ENCODE data around the gene ETS1.

ETS1 gene

DNA sequence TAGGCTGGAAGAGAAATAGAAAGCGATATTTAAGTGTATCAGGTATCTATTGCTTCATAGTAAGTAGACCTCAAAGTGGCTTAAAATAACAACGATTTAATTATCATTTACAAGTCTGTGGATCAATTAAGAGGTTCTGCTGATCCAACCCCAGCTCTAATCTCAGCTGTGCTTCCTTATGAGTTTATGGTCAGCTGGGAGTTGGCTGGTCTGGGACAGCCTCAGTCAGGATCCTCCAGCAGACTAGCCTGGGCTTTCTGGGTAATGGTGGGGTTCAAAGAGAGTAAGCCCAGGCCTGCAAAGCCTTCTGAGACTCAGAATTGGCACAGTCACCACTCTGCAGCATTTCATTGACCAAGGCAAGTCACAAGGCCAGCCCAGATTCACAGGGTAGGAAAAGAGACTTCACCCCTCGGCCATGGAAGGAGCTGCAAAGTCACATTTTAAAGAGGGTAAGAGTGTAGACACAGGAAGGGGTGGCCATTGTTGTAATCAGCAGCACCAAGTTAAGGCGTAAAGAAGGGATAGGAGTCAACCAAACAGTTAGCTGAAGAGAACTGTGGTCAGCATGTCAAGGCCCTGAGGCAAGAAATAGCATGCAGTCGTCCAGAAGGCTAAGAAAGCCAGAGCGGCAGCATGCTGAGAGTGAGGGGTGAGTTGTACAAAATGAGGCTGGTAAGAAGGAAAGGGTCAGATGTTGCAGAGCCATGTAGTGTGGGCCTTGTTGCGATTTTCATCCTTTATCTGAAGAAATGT lies 168.2 kb downstream of the ETS1 start:
- H3K4me1 ChIP-seq = peaks cover 18% of the 10 kb centered on the region
- no peak overlapping the region for H3K9ac ChIP-seq
- H3K27me3 ChIP-seq = no peaks in the 10 kb centered on the region
- no peaks in the 10 kb centered on the region for H3K9me3 ChIP-seq
- no peak for TF ChIP-seq Cebpa-rat (IDR thresholded peaks at IDR 0.05)
- H3K4me2 ChIP-seq = no peak overlapping the region
- no peaks in the 10 kb centered on the region for H3K36me3 ChIP-seq
- H3K4me3 ChIP-seq = no peak overlapping the region
- H3K27ac ChIP-seq = no peak overlapping the region
- H4K20me1 ChIP-seq = no peaks in the 10 kb centered on the region

DNA sequence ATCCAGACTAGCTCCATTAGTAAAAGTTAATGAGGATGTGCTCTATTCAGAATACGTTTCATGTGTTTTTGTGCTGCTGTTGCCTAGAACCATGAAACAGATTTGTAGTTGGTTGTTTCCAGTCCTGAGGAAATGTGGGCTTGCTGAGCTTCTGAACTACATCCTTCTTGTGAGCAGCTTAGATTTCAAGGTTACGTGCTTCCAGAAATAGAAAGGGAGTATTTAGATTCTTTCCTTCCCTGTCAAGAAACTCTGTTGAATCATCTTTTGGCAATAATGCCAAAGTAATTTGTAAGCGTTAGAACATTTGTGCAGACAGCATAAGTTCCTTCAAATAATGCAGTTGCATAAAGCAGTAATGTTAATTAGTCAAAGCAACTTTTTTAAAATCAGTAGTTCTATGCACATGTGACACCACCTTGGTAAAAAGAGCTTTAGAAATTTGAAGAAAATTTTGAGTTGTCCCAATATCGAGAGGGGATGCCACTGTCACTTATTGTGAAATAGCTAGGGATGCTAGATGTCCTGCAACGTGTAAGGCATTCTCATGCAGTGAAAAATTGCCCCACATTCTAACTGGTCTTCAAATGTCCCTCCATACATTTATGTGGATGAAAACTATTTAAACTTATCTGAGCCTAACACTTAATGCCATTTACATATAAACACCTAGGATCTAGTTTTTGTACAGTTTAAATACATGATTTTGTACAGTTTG lies 169.6 kb downstream of the ETS1 start:
- H3K4me3 ChIP-seq = no peak overlapping the region
- H3K9me3 ChIP-seq = no peaks in the 10 kb centered on the region
- H3K4me1 ChIP-seq = peaks cover 12% of the 10 kb centered on the region
- no peaks in the 10 kb centered on the region for H3K27me3 ChIP-seq
- H3K4me2 ChIP-seq = no peak overlapping the region
- no peak overlapping the region for H3K9ac ChIP-seq
- TF ChIP-seq Cebpa-rat (IDR thresholded peaks at IDR 0.05) = no peak
- H4K20me1 ChIP-seq = no peaks in the 10 kb centered on the region
- H3K27ac ChIP-seq = no peak overlapping the region
- no peaks in the 10 kb centered on the region for H3K36me3 ChIP-seq

DNA sequence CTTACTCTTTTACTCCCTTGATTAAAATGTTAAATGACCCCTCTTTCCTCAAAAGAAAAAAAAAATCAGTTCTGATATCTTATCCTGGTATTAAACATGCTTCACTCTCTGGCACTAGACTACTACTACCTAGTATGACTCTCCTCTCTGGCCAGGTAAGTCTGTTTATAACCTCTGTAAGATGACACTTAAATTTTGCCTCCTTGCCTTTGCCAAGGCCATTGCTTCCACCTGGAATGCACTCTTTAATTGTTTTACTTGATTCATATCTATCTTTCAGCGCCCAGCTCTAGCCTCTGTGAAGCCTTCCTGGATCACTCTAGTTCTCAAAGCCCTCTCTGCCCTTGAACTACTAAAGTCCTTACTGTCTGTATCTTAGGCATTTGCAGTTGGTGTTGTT lies 170.4 kb downstream of the ETS1 start:
- no peak overlapping the region for H3K27ac ChIP-seq
- no peaks in the 10 kb centered on the region for H3K9me3 ChIP-seq
- H3K4me1 ChIP-seq = peaks cover 10% of the 10 kb centered on the region
- no peak overlapping the region for H3K4me2 ChIP-seq
- no peak overlapping the region for H3K9ac ChIP-seq
- H3K4me3 ChIP-seq = no peak overlapping the region
- no peaks in the 10 kb centered on the region for H3K36me3 ChIP-seq
- no peaks in the 10 kb centered on the region for H3K27me3 ChIP-seq
- H4K20me1 ChIP-seq = no peaks in the 10 kb centered on the region
- TF ChIP-seq Cebpa-rat (IDR thresholded peaks at IDR 0.05) = no peak

DNA sequence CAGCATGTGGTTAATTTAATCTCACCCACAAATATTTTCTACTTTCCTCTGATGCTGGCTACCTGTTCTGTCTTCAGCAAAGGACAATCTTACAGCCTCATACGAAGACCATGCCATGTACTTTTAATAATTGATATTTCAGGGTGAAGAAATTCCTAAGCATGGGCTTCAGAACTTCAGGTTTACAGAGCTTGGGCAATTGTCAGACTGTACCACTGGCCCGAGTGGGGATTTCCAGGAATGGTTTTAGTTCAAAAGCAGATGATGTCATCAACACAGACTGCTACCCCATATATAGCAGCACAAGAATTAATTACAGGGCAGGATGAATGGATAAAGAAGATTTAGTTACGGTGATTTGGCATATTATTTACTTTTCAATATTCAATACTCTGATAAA lies 171.8 kb downstream of the ETS1 start:
- no peak overlapping the region for H3K4me2 ChIP-seq
- H3K4me3 ChIP-seq = no peak overlapping the region
- no peaks in the 10 kb centered on the region for H3K9me3 ChIP-seq
- H3K4me1 ChIP-seq = peaks cover 13% of the 10 kb centered on the region
- TF ChIP-seq Cebpa-rat (IDR thresholded peaks at IDR 0.05) = no peak
- no peaks in the 10 kb centered on the region for H3K36me3 ChIP-seq
- H3K27ac ChIP-seq = no peak overlapping the region
- no peaks in the 10 kb centered on the region for H3K27me3 ChIP-seq
- H3K9ac ChIP-seq = no peak overlapping the region
- no peaks in the 10 kb centered on the region for H4K20me1 ChIP-seq

DNA sequence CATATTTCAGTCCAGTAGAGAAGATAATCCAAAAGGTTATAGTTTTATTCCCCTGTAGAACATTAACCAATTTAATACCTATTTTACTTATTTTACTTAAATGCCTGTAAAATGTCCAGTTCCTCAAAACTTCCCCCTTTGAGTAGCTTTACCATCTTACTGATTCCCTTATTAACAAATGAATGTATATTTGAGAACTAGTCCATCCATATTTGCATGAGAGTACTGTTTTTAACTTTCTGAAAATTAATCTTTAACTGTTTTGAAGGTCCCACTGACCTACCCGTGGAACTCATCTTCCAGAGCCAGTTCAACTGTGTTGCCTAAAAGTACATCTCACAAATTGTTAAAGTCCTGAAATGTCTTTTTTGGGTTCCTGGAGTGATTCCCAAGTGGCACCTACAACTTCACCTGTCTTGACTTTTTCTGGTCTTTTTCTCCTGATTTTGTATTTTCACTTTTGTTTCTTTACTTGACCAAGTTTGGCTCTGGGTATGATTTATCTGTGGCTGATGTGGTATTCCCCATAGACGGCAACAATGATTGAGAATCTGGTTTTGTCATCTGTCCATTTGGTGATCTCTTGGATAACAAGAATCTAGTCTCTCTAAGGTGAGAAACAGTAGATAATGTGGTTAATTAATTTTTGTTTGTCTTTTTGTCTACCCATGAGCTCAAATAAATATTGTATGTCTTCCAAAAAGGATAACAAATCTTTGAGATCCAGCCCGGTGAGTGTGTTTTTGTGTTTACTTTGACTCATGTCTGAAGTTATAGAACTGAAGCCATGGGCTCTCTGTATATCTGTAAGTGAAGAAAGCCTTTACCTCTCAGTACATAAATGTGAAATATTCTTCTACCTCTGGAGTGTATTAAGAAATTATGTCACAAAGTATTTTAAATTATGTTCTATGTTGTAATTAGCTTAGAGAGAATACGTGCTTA lies 174.2 kb downstream of the ETS1 start:
- H3K4me3 ChIP-seq = no peak overlapping the region
- no peaks in the 10 kb centered on the region for H3K27me3 ChIP-seq
- peaks cover 13% of the 10 kb centered on the region for H3K4me1 ChIP-seq
- no peak for TF ChIP-seq Cebpa-rat (IDR thresholded peaks at IDR 0.05)
- no peak overlapping the region for H3K27ac ChIP-seq
- no peaks in the 10 kb centered on the region for H3K36me3 ChIP-seq
- H3K9ac ChIP-seq = no peak overlapping the region
- H4K20me1 ChIP-seq = no peaks in the 10 kb centered on the region
- no peaks in the 10 kb centered on the region for H3K9me3 ChIP-seq
- H3K4me2 ChIP-seq = no peak overlapping the region

DNA sequence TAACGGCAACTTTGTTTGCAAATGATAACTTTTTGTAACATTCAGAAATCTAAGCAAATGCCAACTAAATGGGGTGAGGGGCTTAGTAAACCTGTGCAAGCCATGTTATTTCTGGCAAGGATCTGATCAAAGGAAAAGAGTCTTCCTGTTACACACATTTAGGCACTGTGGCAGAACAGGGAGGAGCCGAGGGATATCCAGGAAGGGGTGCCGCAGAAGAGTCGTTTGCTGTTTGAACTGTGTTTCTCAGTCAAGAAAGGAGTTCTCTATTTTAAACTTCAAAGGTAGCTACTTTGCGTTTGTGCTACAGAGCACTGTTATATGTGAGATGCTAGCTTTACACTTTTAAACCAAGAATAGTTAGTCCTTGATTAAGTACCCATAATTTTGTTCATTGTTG lies 175.5 kb downstream of the ETS1 start:
- Histone ChIP-seq H3K36me3 (no peaks in the 10 kb centered on the region), H3K27me3 (no peaks in the 10 kb centered on the region), H3K9ac (no peak overlapping the region), H4K20me1 (no peaks in the 10 kb centered on the region), H3K4me1 (peaks cover 13% of the 10 kb centered on the region), H3K9me3 (no peaks in the 10 kb centered on the region), H3K27ac (no peak overlapping the region), H3K4me2 (peak overlapping the region; percentile 51), H3K4me3 (no peak overlapping the region)
- no peak for TF ChIP-seq Cebpa-rat (IDR thresholded peaks at IDR 0.05)

DNA sequence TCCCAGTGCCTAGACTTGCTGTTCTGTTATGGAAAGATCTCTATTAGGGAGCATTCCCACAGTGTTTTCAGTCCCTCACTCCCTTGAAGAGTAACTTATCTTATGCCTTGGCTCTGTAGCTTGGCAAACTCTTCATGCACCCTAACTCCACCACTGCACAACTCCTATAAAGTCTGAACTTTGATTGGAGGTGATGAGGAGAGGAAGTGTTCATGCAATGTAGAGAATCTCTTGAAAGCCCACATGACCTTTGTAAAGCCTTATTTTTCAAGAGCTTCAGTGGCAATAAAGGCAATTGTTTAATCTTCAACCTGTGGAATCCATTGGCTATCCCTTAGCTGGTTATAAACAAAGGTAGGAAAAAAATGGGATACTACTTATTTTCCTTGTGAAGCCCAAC lies 176.2 kb downstream of the ETS1 start:
- Histone ChIP-seq H3K4me1 (peaks cover 13% of the 10 kb centered on the region), H3K27ac (no peak overlapping the region)

DNA sequence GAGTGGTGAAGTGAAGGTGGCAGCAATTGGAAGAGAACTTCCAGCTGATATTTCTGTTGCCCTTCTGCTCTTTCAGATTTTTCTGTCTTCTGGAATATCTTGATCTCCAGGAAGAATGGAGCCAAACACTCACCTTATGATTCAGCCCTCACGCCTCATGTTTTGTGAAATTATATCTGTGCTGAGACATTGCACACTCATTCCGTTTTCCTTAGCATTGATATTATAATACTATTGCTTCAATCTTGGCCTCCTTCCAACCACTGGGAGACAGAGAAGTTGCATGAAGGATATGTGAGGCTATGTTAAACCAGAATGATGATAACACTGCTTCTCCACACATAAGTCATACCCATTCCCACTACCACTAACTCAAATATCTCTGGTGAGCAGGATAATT lies 177.9 kb downstream of the ETS1 start:
- peaks cover 13% of the 10 kb centered on the region for H3K4me1 ChIP-seq
- no peaks in the 10 kb centered on the region for H4K20me1 ChIP-seq
- no peaks in the 10 kb centered on the region for H3K36me3 ChIP-seq
- no peak overlapping the region for H3K4me3 ChIP-seq
- H3K27ac ChIP-seq = no peak overlapping the region
- no peak overlapping the region for H3K9ac ChIP-seq
- no peaks in the 10 kb centered on the region for H3K9me3 ChIP-seq
- no peak overlapping the region for H3K4me2 ChIP-seq
- no peak for TF ChIP-seq Cebpa-rat (IDR thresholded peaks at IDR 0.05)
- H3K27me3 ChIP-seq = no peaks in the 10 kb centered on the region

More for the DNA sequence above, 176.2 kb downstream of the ETS1 start:
- Histone ChIP-seq H3K27me3 (no peaks in the 10 kb centered on the region), H4K20me1 (no peaks in the 10 kb centered on the region), H3K9me3 (no peaks in the 10 kb centered on the region), H3K36me3 (no peaks in the 10 kb centered on the region), H3K9ac (no peak overlapping the region), H3K4me3 (no peak overlapping the region), H3K4me2 (no peak overlapping the region)
- no peak for TF ChIP-seq Cebpa-rat (IDR thresholded peaks at IDR 0.05)

All from BLaER1 (cell line).